Measurements from ENCODE around the gene TCERG1L.

DNA sequence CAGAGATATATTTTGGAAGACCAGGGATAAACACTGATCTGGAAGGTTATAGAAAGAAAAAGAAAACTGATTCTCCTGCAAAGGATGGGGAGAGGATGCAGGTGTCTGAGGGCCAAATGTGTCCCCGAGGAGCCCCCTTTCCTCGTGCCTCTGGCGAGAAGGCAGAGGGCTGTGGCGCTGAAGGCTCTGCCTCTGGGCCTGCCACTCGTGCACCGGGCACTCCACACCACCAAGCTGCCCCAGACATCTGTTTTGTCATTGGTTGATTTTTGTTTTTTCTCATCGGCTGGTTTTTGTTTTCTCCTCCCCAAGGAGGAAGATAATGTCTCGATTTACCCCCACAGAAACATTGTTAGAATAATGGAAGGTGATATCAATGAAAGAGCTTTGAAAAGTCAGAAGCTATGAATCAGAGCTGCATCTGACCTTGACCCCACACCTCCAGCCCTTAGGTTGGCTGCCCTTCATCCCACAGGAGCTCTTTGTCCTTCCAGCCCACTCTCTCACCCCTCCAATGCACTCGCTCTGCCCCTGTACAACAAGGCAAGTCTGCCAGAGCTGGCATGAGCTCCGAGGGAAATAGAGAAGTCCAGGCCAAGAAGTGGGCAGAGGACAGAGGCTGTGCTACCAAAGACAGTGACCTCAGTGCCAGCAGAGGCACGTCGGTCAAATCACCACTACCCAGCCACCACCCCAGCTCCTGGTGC, 124.8 kb downstream of the TCERG1L start:
- TF ChIP-seq POLR2AphosphoS5 (IDR thresholded peaks at IDR 0.05; ENCODE audit: low read depth, low read length) (no peak), TAF1 (IDR thresholded peaks at IDR 0.05; ENCODE audit: borderline replicate concordance, insufficient read depth, low read length) (no peak), SIN3A (IDR thresholded peaks at IDR 0.05; ENCODE audit: borderline replicate concordance, insufficient read depth, low read length) (no peak)
- TF ChIP-seq, protein P1, sequence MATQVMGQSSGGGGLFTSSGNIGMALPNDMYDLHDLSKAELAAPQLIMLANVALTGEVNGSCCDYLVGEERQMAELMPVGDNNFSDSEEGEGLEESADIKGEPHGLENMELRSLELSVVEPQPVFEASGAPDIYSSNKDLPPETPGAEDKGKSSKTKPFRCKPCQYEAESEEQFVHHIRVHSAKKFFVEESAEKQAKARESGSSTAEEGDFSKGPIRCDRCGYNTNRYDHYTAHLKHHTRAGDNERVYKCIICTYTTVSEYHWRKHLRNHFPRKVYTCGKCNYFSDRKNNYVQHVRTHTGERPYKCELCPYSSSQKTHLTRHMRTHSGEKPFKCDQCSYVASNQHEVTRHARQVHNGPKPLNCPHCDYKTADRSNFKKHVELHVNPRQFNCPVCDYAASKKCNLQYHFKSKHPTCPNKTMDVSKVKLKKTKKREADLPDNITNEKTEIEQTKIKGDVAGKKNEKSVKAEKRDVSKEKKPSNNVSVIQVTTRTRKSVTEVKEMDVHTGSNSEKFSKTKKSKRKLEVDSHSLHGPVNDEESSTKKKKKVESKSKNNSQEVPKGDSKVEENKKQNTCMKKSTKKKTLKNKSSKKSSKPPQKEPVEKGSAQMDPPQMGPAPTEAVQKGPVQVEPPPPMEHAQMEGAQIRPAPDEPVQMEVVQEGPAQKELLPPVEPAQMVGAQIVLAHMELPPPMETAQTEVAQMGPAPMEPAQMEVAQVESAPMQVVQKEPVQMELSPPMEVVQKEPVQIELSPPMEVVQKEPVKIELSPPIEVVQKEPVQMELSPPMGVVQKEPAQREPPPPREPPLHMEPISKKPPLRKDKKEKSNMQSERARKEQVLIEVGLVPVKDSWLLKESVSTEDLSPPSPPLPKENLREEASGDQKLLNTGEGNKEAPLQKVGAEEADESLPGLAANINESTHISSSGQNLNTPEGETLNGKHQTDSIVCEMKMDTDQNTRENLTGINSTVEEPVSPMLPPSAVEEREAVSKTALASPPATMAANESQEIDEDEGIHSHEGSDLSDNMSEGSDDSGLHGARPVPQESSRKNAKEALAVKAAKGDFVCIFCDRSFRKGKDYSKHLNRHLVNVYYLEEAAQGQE (IDR thresholded peaks at IDR 0.05; ENCODE audit: insufficient read depth in 1 of 2, low read depth in 2 of 2, low read length in 2 of 2), result no peak
